Urothelium cell line (cell line): ENCODE data around the gene LMNA.

Source experiments
- DNase-seq: peaks from one replicate; pipeline ENCODE4 v3.0.0; 2011; ENCODE audit warnings: low spot score, mixed read lengths
- FAIRE-seq: peaks from 2 replicates; lab custom pipeline; 2011; peaks lifted over from hg19 to GRCh38; lab: Jason Lieb, UNC

LMNA gene

GRCh38 chr1:156135930-156136871 is 21.7 kb downstream of the LMNA start:
- DNase-seq, result no peak
- FAIRE-seq, result no peak

- no peak for DNase-seq
- FAIRE-seq, result no peak
Observed at GRCh38 chr1:156136970-156137483, 22.5 kb downstream of the LMNA start.

- FAIRE-seq (no peak), DNase-seq (no peak)
Observed at GRCh38 chr1:156138458-156138867, 24.0 kb downstream of the LMNA start.

- peak; percentile 33 for DNase-seq
- FAIRE-seq, result no peak
Observed at GRCh38 chr1:156140879-156141707, 26.6 kb downstream of the LMNA start.

GRCh38 chr1:156143765-156144489 is 29.4 kb downstream of the LMNA start:
- DNase-seq, result no peak
- FAIRE-seq, result no peak

- DNase-seq, result no peak
- no peak for FAIRE-seq
Observed at GRCh38 chr1:156144742-156145141, 30.2 kb downstream of the LMNA start.

- FAIRE-seq (peak; percentile 5), DNase-seq (no peak)
Observed at GRCh38 chr1:156145650-156146019, 31.1 kb downstream of the LMNA start.

- DNase-seq (peak; percentile 86), FAIRE-seq (peak; percentile 20)
Observed at GRCh38 chr1:156146020-156146768, 31.7 kb downstream of the LMNA start.

GRCh38 chr1:156146769-156147405 is 32.4 kb downstream of the LMNA start:
- FAIRE-seq (no peak), DNase-seq (no peak)

- DNase-seq, result no peak
- FAIRE-seq, result no peak
Observed at GRCh38 chr1:156148216-156148615, 33.7 kb downstream of the LMNA start.

GRCh38 chr1:156149374-156150332 is 35.1 kb downstream of the LMNA start:
- DNase-seq (no peak), FAIRE-seq (no peak)

GRCh38 chr1:156150333-156151011 is 36.0 kb downstream of the LMNA start:
- no peak for FAIRE-seq
- no peak for DNase-seq

- FAIRE-seq, result no peak
- DNase-seq, result no peak
Observed at GRCh38 chr1:156151093-156151688, 36.7 kb downstream of the LMNA start.

- FAIRE-seq, result no peak
Observed at GRCh38 chr1:156152628-156153027, 38.1 kb downstream of the LMNA start.

GRCh38 chr1:156153362-156153761 is 38.9 kb downstream of the LMNA start, which contains the start of gene SEMA4A:
SEMA4A (plus strand) TSS chr1:156153585; CDS start chr1:156154579, 994 bp downstream.
- no peak for FAIRE-seq

More at GRCh38 chr1:156152628-156153027, 38.1 kb downstream of the LMNA start:
- no peak for DNase-seq

GRCh38 chr1:156154317-156154749 is 39.8 kb downstream of the LMNA start:
- FAIRE-seq (no peak), DNase-seq (no peak)

More at GRCh38 chr1:156153362-156153761, 38.9 kb downstream of the LMNA start, which contains the start of gene SEMA4A:
- DNase-seq, result no peak
